Gastrocnemius medialis (tissue), 4 donors: Measurements from ENCODE around the gene FAM174C. TPM values are rescaled to one million over a fixed set of nuclear protein-coding genes. Genes with fewer than 3 reads are reported as not detected.
"Not testable (repeated sequence)": the region's sequence is repeated elsewhere in the genome, so short reads cannot be mapped to it uniquely, and the experiment has no call there.

ENCODE experiments used
- ATAC-seq, 2 donors: fragments of 150-250 bp; one replicate each; pipeline ENCODE4 v1.9.1; 2016
- DNase-seq, 2 donors: peaks; one replicate each; pipeline ENCODE4 v3.0.0-alpha.2; 2019
- H3K27ac ChIP-seq, 4 donors: fragments of 200-600 bp; sonication (generic); 1 replicate in 1 of 4; 2 replicates in 3 of 4; pipeline ENCODE4 v1.5.1; 2016 to 2018; ENCODE audit warnings: mild to moderate bottlenecking in 2 of 4, moderate library complexity in 1 of 4
- H3K27me3 ChIP-seq, 3 donors: fragments of 200-600 bp; sonication (generic) in 2 of 3; 1 replicate in 1 of 3; 2 replicates in 2 of 3; pipeline versions ENCODE4 v1.5.1 to v1.6.0; 2016 to 2019; ENCODE audit warnings: mild to moderate bottlenecking in 1 of 3, moderate library complexity in 1 of 3
- H3K36me3 ChIP-seq, 2 donors: fragments of 200-600 bp; sonication (generic) in 1 of 2; one replicate each; pipeline ENCODE4 v1.5.1; 2017 to 2018
- H3K4me1 ChIP-seq, 2 donors: fragments of 200-600 bp; sonication (generic) in 1 of 2; one replicate each; pipeline ENCODE4 v1.5.1; 2016 to 2017; ENCODE audit warnings: mild to moderate bottlenecking in 2 of 2
- H3K4me3 ChIP-seq, 4 donors: fragments of 200-600 bp; sonication (generic) in 3 of 4; 1 replicate in 1 of 4; 2 replicates in 3 of 4; pipeline ENCODE4 v1.5.1; 2016 to 2019; ENCODE audit warnings: mild to moderate bottlenecking in 2 of 4
- H3K9me3 ChIP-seq, 3 donors: fragments of 200-600 bp; sonication (generic) in 2 of 3; 1 replicate in 1 of 3; 2 replicates in 2 of 3; pipeline ENCODE4 v1.5.1; 2016 to 2019
- POLR2A ChIP-seq, 2 donors: fragments of 450-650 bp; IDR thresholded peaks; one replicate each; pipeline ENCODE4 v1.6.1; 2017; ENCODE audit warnings: antibody characterized with exemption in 2 of 2, mild to moderate bottlenecking in 2 of 2, moderate library complexity in 2 of 2
- in situ Hi-C, 4 donors: fragments of 200-750 bp; cut with MboI; loops; one replicate each; pipeline versions ENCODE4 v1.15.0 to v1.8.0; 2017; ENCODE audit warnings: low sequenced_read_pairs in 4 of 4
- intact Hi-C: fragments of 100-400 bp; cut with DNase I; formaldehyde crosslinking; loops from one replicate; pipeline ENCODE4 v1.15.1; 2023; ENCODE audit warnings: low total_unique reads
- total RNA-seq, 4 donors: library from RNA; depleted of rRNA; stranded (reverse); fragments of >200 nt; gene quantifications; one replicate each; pipeline versions ENCODE4 v1.1.0 to v1.2.3, GENCODE V29; 2016
- TF ChIP-seq, protein P1 (sequence below), 5 experiments: fragments of 450-650 bp in 3 of 5; fragments of 200-600 bp in 2 of 5; sonication (generic) in 2 of 5; IDR thresholded peaks in 4 of 5; conservative IDR thresholded peaks in 1 of 5; 1 replicate in 4 of 5; 2 replicates in 1 of 5; pipeline ENCODE4 v1.5.1; 2016 to 2019; ENCODE audit warnings: antibody characterized with exemption in 5 of 5, mild to moderate bottlenecking in 3 of 5, moderate library complexity in 3 of 5

Gene FAM174C
- total RNA-seq, 4 donors from 2014 or later, result 18.7 to 36.7 (median 28.7) TPM

GRCh38 chr19:1299801-1300200 is 24.5 kb downstream of the FAM174C start:
- peaks cover 9 to 19% (median 11%) of the 10 kb centered on the region in 3 donors for H3K27me3 ChIP-seq
- no peaks in the 10 kb centered on the region for H3K36me3 ChIP-seq
- in situ Hi-C loops, result no loop called here
- intact Hi-C loops, result no loop called here
- H3K27ac ChIP-seq, result no peak overlapping the region
- no peaks in the 10 kb centered on the region for H3K9me3 ChIP-seq
- no peak overlapping the region for H3K4me3 ChIP-seq
- DNase-seq (no peak), ATAC-seq (no peak)
- TF ChIP-seq, protein P1, sequence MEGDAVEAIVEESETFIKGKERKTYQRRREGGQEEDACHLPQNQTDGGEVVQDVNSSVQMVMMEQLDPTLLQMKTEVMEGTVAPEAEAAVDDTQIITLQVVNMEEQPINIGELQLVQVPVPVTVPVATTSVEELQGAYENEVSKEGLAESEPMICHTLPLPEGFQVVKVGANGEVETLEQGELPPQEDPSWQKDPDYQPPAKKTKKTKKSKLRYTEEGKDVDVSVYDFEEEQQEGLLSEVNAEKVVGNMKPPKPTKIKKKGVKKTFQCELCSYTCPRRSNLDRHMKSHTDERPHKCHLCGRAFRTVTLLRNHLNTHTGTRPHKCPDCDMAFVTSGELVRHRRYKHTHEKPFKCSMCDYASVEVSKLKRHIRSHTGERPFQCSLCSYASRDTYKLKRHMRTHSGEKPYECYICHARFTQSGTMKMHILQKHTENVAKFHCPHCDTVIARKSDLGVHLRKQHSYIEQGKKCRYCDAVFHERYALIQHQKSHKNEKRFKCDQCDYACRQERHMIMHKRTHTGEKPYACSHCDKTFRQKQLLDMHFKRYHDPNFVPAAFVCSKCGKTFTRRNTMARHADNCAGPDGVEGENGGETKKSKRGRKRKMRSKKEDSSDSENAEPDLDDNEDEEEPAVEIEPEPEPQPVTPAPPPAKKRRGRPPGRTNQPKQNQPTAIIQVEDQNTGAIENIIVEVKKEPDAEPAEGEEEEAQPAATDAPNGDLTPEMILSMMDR (IDR thresholded peaks at IDR 0.05 in 4 of 5, conservative IDR thresholded peaks at IDR 0.05 in 1 of 5), result no peak
- no peak for TF ChIP-seq POLR2A (IDR thresholded peaks at IDR 0.05)
- H3K4me1 ChIP-seq, result peaks cover 0 to 7% of the 10 kb centered on the region in 2 donors

DNA sequence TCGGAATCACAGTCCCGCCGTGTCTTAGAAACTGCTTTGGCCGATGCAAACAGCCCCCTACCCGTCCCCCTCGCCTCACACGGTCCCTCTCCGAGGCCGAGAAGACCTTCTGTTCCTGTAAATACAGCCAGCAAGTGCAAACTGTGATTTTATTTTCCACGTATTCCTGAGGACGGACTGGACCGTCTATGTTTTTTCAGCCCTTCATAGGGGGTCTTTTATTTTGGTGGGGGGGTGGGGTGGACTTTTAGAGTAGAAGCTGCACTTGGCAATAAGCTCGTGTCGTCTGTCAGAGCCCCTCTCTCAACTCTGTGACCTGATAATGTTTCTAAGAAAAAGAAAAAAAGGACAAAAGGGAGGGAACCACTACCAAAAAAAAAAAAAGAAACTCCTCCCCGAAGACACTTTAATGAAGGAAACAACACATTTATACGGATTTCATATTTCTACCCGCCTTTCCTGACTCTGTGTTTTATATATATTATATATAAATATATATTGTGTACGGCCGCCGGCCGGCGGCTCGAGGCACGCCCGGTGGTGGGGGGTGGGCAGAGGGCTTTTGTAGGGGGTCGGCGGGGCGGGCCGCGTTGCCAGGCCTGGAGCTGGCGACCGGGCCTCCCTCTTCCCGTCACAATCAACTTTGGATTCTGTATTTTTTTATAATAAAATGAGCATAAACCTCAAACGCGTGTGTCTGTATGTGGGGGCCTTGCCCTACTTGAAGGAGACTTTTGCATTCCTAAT is 25.6 kb downstream of the FAM174C start:
- intact Hi-C loops, result no loop called here
- in situ Hi-C loops, result no loop called here
- ATAC-seq (no peak), DNase-seq (no peak)
- Histone ChIP-seq H3K9me3 (no peaks in the 10 kb centered on the region), H3K27ac (no peak overlapping the region), H3K36me3 (no peaks in the 10 kb centered on the region), H3K4me1 (no peaks in the 10 kb centered on the region), H3K4me3 (no peak overlapping the region), H3K27me3 (peaks cover 0 to 9% (median 3%) of the 10 kb centered on the region in 3 donors)
- TF ChIP-seq, protein P1 (IDR thresholded peaks at IDR 0.05 in 4 of 5, conservative IDR thresholded peaks at IDR 0.05 in 1 of 5), result no peak

DNA sequence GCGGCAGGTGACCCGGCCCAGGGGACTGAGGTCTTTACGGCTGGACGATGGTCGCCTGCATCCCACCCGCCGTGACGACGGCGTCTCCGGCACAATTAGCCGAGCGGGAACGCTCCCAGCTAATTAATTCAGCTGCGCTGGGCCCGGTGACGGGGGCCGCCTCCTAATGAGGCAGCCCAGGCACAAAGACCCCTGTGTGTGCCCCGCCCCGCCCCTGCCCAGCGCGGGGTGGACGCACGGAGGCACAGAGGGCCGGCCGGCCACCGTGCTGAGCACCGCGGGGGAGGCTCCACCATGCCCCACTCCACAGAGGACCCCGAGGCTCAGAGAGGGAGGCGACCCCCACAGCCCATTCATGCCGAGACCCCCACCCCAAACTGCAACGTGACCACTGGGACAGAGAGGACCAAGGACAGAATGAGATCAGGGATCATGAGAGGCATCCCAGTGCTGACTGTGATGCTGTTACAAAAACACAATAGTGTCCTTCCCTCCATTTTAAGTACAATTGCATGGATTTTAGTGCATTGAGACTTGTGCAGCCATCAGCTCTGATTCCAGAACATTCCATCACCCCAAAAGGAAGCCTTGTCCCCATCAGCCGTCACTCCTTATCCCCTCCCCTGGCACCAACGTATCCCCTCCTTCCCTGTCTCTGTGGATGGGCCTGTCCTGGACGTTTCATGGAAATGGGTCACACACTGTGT is 27.4 kb downstream of the FAM174C start:
- TF ChIP-seq, protein P1 (IDR thresholded peaks at IDR 0.05 in 4 of 5, conservative IDR thresholded peaks at IDR 0.05 in 1 of 5), result no peak
- TF ChIP-seq POLR2A (IDR thresholded peaks at IDR 0.05), result no peak
- no peaks in the 10 kb centered on the region for H3K36me3 ChIP-seq
- H3K4me3 ChIP-seq, result no peak overlapping the region
- intact Hi-C loops (no loop called here), in situ Hi-C loops (no loop called here)
- no peaks in the 10 kb centered on the region for H3K9me3 ChIP-seq
- H3K4me1 ChIP-seq, result no peaks in the 10 kb centered on the region
- no peak for ATAC-seq
- H3K27ac ChIP-seq, result no peak overlapping the region
- no peak for DNase-seq
- peaks cover 0 to 3% (median 0%) of the 10 kb centered on the region in 3 donors for H3K27me3 ChIP-seq

DNA sequence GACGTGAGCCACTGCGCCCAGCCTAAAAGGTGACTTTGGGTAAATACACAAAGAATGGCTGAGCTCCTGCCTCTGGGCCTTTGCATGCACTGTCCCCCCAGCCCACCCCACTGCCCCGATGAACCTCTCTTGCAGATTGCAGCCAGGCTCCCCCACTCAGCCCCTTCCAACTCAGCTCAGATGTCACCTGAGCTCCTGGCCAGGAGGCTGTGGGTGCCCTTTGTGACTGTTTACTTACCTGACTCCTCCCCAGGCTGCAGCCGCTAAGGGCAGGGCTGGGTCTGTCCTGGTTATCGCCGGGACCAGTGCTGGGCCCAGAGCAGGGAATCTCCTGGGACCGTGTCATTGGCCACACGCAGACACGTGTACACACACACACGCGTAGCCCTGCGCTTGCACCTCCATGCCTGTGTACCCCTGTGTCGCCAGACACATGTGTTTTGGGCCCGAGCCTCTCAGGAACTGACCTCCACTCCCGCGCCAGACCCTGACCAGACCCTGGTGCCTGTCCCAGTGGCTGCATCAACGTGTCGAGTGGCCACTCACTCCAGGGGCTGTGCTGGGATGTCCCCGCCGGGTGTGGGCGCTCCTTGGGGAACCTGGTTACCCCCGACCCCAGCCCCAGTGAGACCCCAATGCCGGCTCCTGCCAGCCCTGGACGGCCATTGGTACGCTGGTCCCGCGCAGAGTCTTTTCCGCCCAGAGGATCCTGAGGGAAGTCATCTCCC is 29.0 kb downstream of the FAM174C start:
- TF ChIP-seq, protein P1 (IDR thresholded peaks at IDR 0.05 in 4 of 5, conservative IDR thresholded peaks at IDR 0.05 in 1 of 5), result no peak
- TF ChIP-seq POLR2A (IDR thresholded peaks at IDR 0.05), result no peak
- H3K4me3 ChIP-seq, result no peak overlapping the region
- intact Hi-C loops (no loop called here), in situ Hi-C loops (no loop called here)
- no peak for DNase-seq
- H3K4me1 ChIP-seq, result no peaks in the 10 kb centered on the region
- ATAC-seq, result no peak
- no peak overlapping the region for H3K27ac ChIP-seq
- H3K27me3 ChIP-seq, result peaks cover 0 to 3% (median 0%) of the 10 kb centered on the region in 3 donors
- H3K36me3 ChIP-seq, result no peaks in the 10 kb centered on the region
- no peaks in the 10 kb centered on the region for H3K9me3 ChIP-seq

DNA sequence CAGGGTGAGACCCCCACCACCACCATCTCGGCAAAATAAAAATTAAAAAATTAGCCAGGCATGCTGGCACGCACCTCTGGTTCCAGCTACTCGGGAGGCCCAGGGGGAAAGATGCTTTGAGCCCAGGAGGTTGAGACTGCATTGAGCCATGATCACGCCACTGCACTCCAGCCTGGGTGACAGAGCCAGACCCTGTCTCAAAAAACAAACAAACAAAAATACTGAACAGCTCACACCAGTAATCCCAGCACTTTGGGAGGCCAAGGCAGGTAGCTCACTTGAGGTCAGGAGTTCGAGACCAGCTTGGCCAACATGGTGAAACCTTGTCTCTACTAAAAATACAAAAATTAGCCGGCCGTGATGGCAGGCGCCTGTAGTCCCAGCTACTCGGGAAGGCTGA is 30.0 kb downstream of the FAM174C start:
- intact Hi-C loops, H3K4me3 ChIP-seq, H3K27ac ChIP-seq, H3K27me3 ChIP-seq, DNase-seq, H3K4me1 ChIP-seq, H3K36me3 ChIP-seq, ATAC-seq, in situ Hi-C loops, H3K9me3 ChIP-seq: not testable (repeated sequence)
